ENCODE data around the gene CNNM3. TPM values are rescaled to one million over a fixed set of nuclear protein-coding genes. Genes with fewer than 3 reads are reported as not detected.

Gene CNNM3
- total and polyA plus RNA-seq, 2 experiments from 2014 or later, result 18.9 to 37.6 TPM

GRCh38 chr2:96811917-96812316, 4.2 kb upstream of the CNNM3 start:
- Histone ChIP-seq H3K4me3 (no peak overlapping the region), H3K4me1 (ENCODE audit: low read depth) (peaks cover 37% of the 10 kb centered on the region), H3K27me3 (no peaks in the 10 kb centered on the region), H3K9me3 (ENCODE audit: low read depth) (no peaks in the 10 kb centered on the region), H3K27ac (peak overlapping the region; percentile 70), H3K36me3 (no peaks in the 10 kb centered on the region)
- TF ChIP-seq CTCF (IDR thresholded peaks at IDR 0.05; ENCODE audit: low read depth, low read length), result no peak
- peak; percentile 32 to 58 for DNase-seq (ENCODE audit: low read depth in 1 of 2, low spot score in 1 of 2)

GRCh38 chr2:96813656-96814055, 2.4 kb upstream of the CNNM3 start:
- Histone ChIP-seq H3K4me3 (no peak overlapping the region), H3K9me3 (ENCODE audit: low read depth) (no peaks in the 10 kb centered on the region), H3K36me3 (no peaks in the 10 kb centered on the region), H3K27me3 (no peaks in the 10 kb centered on the region), H3K4me1 (ENCODE audit: low read depth) (peaks cover 50% of the 10 kb centered on the region), H3K27ac (peak overlapping the region; percentile 7)
- TF ChIP-seq CTCF (IDR thresholded peaks at IDR 0.05; ENCODE audit: low read depth, low read length), result no peak
- no peak for DNase-seq (ENCODE audit: low read depth in 1 of 2, low spot score in 1 of 2)

- peaks cover 51% of the 10 kb centered on the region for H3K4me1 ChIP-seq (ENCODE audit: low read depth)
- peak overlapping the region; percentile 44 for H3K27ac ChIP-seq
- H3K36me3 ChIP-seq, result no peaks in the 10 kb centered on the region
- TF ChIP-seq CTCF (IDR thresholded peaks at IDR 0.05; ENCODE audit: low read depth, low read length), result no peak
- peak in 1 of 2 donors; percentile 65 for DNase-seq (ENCODE audit: low read depth in 1 of 2, low spot score in 1 of 2)
- H3K4me3 ChIP-seq, result peak overlapping the region; percentile 59
- H3K9me3 ChIP-seq (ENCODE audit: low read depth), result no peaks in the 10 kb centered on the region
- no peaks in the 10 kb centered on the region for H3K27me3 ChIP-seq
Measured at GRCh38 chr2:96815326-96816126, 542 bp upstream of the CNNM3 start.

DNA sequence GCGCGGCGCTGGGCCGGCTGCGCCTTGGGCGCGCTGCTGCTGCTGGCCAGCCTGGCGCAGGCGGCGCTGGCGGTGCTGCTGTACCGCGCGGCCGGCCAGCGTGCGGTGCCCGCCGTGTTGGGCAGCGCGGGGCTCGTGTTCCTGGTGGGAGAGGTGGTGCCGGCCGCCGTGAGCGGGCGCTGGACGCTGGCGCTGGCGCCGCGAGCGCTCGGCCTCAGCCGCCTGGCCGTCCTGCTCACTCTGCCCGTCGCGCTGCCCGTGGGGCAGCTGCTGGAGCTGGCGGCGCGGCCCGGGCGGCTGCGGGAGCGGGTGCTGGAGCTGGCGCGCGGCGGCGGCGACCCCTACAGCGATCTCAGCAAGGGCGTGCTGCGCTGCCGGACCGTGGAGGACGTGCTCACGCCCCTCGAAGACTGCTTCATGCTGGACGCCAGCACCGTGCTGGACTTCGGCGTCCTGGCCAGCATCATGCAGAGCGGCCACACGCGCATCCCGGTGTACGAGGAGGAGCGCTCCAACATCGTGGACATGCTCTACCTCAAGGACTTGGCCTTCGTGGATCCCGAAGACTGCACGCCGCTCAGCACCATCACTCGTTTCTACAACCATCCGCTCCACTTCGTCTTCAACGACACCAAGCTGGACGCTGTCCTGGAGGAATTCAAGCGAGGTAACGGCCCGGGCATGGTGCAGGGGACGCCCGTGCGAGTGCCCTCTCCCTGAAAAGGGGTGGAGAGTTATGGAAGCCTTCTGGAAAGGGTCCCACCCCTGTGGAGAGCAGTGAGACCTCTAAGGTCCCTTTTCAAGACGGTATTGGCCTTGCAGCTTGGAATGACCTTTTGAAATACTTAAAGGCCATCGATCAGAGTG, 1.0 kb downstream of the CNNM3 start:
- DNase-seq (ENCODE audit: low read depth in 1 of 2, low spot score in 1 of 2), result peak in 1 of 2 donors; percentile 27
- Histone ChIP-seq H3K36me3 (no peaks in the 10 kb centered on the region), H3K4me3 (peak overlapping the region; percentile 59), H3K9me3 (ENCODE audit: low read depth) (no peaks in the 10 kb centered on the region), H3K27me3 (no peaks in the 10 kb centered on the region), H3K4me1 (ENCODE audit: low read depth) (peaks cover 48% of the 10 kb centered on the region), H3K27ac (peak overlapping the region; percentile 53)
- TF ChIP-seq CTCF (IDR thresholded peaks at IDR 0.05; ENCODE audit: low read depth, low read length), result no peak

- H3K4me3 ChIP-seq, result peak overlapping the region; percentile 59
- no peak for TF ChIP-seq CTCF (IDR thresholded peaks at IDR 0.05; ENCODE audit: low read depth, low read length)
- H3K4me1 ChIP-seq (ENCODE audit: low read depth), result peaks cover 40% of the 10 kb centered on the region
- H3K27ac ChIP-seq, result no peak overlapping the region
- H3K9me3 ChIP-seq (ENCODE audit: low read depth), result no peaks in the 10 kb centered on the region
- no peaks in the 10 kb centered on the region for H3K27me3 ChIP-seq
- H3K36me3 ChIP-seq, result no peaks in the 10 kb centered on the region
- DNase-seq (ENCODE audit: low read depth in 1 of 2, low spot score in 1 of 2), result no peak
Measured at GRCh38 chr2:96817882-96818281, 1.8 kb downstream of the CNNM3 start.
